ENCODE results near the gene PTPRH.
"Not testable (repeated sequence)": the region's sequence is repeated elsewhere in the genome, so short reads cannot be mapped to it uniquely, and the experiment has no call there.

The PTPRH gene

GRCh38 chr19:55179606-55180484, 29.5 kb downstream of the PTPRH start, which contains the start of gene SYT5:
TSS of gene SYT5 (minus strand) at chr19:55180289. CDS start at chr19:55179041, 1,248 bp downstream.
- DNase-seq (ENCODE audit: low read depth): peak; percentile 43

DNA sequence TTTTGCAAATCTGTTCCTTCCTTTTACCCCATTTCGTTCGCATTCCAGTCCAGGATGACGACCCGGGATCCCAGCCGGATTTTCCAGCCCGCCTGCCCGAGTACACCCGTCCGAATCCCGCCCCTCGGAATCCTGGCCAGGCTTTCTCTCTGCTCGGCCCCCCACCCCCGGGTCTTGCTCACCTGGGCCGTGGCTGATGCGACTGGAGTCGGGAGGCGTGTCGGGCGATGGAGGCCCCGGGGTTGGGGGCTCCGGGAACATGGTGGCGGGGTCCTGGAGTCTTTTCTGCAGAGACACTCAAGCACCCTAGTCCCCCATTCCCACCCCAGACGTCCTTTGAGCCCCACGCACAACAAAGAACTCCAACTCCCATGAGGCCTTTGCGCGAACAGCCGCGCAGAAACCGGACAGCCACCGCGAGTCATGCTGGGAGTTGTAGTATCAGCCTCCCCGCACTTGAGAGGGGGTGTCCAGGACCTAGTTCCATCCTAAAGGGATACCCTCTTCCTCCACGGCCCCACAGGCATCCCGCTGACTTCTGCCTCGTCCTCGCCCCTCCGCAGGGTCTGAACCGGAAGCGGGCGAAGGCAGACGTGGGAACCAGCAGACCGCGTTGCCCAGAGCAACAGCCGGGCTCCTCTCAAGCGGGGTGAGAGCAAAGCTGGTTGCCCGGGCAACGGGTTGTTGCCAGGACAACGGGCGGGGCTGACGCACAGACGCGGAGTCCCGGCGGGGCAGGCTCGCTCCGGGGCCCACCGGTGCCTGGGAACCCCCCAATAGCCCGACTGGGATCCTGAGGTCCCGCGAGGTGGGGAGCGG, 30.3 kb downstream of the PTPRH start:
- peak; percentile 85 for DNase-seq (ENCODE audit: low read depth)

- no peak for DNase-seq (ENCODE audit: low read depth)
These were observed 33.2 kb downstream of the PTPRH start for GRCh38 chr19:55176076-55176475.

DNA sequence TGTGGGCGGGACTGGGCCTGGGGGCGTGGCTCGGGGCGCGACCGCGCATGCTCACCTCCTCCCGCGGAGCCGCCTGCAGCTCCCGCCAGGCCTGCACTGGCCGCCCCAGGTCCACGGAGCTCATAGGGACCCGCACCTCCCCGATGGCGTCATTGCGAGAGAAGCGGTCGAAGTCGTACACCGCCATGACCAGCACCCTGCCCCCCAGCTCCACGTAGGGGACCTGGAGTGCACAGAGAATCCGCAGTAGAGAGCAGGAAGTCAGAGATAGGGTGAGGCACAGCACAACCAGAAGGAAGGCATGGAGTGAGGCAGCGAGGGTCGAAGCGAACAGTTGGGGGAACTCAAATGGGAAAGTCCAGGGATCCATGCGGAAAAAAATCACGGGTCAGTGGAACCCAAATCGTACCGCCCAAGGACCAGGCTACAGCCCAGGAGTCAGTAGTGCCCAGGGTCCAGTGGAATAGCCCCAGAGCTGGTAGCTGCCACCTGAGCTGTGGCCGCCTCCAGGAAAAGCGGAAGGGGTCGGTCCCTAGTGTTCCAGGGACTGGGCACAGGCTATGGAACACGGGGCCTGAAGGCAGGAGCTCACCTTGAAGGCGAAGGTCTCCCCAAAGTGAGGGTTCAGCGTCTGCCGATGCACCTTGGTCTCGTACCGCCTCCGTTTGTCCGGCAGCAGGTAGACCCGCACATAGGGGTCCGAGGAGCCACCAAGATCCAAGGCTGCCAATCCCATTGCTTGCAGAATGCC, 34.0 kb downstream of the PTPRH start:
- no peak for DNase-seq (ENCODE audit: low read depth)

DNA sequence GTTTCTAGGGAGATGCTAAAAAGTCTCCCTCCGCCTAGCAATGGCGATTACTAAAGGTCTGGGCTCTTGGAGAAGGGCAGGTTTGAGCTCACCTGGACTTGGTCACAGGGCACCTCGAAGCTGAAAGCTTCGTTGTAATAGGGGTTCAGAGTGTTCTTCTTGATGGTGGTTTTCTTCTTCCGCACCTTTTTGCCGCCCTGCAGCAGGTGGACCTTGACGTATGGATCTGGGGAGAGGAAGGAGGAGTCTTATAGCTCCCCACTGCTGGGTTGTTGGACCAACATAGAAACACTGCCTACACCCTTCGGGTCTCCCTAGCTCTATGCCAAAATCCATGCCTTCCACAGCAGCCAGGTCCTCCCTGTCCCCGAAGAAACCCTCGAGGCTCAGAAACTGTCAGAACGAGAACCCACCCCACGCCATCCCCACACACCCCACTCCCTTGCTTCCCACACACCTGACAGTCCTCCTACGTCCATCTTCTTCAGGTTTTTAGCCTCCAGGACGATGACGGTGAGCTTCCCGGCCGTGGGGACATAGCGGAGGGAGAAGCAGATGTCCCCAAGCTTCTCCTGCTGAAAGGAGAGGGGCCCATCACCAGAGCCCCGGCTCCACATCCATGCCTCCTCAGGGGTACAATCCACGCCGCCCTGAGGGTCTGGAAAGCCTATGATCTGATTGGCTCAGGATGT, 34.7 kb downstream of the PTPRH start:
- DNase-seq (ENCODE audit: low read depth): no peak

DNA sequence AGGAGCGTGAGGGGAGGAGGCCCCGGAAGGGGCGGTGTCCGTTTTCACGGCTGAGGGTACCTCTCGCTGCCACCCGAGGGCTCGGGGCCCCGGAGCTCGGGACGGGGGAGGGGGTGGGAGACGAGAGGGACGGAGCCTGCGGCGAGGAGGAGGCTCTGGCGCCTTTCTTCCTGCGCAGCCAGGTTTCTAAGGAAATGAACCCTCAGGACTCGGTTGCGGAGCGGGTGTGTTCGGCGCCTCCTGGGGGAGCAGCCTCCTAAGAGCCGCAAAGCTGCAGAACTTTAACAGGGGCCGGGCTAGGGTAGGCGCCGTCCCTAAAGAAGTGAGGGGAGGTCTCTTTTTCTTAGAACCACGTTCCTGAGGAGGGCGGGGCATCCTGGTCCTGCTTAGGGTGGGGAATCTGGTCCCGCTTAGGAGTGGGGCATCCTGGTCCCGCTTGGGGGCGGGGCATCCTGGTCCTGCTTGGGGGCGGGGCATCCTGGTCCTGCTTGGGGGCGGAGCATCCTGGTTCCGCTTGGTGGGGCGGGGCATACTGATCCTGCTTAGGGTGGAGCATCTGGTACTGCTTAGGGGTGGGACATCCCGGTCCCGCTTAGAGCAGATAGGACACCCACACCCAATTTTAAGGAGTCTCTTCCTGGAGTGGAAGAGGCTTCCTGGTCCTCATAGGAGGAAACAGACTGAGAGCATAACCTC, 35.4 kb downstream of the PTPRH start:
- no peak for DNase-seq (ENCODE audit: low read depth)

- DNase-seq (ENCODE audit: low read depth): no peak
These were observed 36.1 kb downstream of the PTPRH start for GRCh38 chr19:55173186-55173713.

GRCh38 chr19:55172741-55173140, 36.6 kb downstream of the PTPRH start:
- DNase-seq (ENCODE audit: low read depth): no peak

DNA sequence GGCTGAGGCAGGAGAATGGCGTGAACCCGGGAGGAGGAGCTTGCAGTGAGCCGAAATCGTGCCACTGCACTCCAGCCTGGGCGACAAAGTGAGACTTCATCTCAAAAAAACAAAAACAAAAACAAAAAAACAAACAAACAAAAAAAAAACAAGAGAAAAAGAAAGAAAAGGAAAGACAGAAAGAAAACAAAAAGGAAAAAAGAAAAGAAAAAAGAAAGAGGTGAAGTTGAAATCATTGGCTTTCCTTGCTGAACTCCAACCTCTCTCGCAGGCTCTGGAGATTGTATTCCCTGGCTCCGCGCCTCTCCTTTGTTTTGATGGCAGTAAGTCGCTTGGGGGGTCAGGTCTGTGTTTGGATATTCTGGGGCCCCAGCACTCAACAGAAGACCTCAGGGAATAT, 37.0 kb downstream of the PTPRH start:
- DNase-seq (ENCODE audit: low read depth): not testable (repeated sequence)

DNA sequence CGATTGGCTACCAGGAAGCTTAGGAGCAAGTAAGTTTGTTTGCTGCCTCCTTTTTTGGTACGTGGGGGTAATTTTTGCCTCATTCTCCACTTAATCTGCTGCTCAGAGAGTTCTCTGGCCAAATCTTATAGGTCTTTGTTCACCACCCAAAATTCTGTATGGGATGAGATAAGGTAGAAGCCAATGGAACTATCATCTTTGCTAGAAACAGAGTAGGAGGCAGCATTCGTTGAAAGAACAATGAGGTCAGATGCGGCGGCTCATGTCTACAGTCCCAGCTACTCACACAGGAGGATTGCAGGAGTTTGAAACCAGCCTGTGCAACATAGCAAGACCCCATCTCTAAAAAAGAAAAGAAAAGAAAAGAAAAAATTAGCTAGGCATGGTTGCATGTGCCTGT, 37.9 kb downstream of the PTPRH start:
- no peak for DNase-seq (ENCODE audit: low read depth)

GRCh38 chr19:55169136-55169535, 40.2 kb downstream of the PTPRH start:
- DNase-seq (ENCODE audit: low read depth): no peak

DNA sequence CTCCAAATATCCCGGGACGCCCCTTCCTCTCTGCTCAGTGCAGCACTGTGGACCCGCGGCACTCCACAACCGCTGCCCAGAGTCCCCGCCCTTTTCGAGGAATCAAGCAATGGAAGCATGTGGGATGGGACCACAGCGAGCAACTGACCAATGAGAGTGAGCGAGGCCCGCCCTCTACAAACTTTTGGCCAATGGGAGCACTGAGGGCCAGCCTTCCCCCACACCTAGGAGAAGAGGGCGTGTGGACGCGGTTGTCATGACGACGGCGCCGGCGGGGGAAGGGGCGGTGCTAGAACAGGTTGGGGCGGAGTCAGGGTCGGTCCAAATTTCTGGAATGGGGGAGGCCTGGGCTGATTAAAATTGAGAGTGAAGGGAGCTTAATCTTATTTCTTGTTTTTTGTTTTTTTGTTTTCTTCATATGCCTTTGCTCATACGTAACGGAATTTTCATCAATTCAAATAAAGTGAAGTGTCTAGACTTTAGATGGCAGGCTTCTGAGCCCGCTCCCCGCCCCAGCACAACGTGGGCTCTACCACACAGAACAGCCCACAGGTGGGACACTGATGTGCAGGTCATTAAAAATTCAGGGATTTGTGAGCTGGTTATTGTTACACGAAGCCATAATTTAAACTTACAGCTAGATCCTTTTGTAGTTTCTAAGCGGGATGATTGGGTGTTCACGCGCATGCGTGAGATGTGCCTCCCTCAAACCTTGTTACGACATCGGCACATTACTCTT, 42.6 kb downstream of the PTPRH start, which contains the start of gene DNAAF3:
Gene DNAAF3, minus strand, starts transcription at position 84 of the 739 bp plus-strand sequence. CDS start 200 bp downstream, outside the sequence.
- no peak for DNase-seq (ENCODE audit: low read depth)

DNA sequence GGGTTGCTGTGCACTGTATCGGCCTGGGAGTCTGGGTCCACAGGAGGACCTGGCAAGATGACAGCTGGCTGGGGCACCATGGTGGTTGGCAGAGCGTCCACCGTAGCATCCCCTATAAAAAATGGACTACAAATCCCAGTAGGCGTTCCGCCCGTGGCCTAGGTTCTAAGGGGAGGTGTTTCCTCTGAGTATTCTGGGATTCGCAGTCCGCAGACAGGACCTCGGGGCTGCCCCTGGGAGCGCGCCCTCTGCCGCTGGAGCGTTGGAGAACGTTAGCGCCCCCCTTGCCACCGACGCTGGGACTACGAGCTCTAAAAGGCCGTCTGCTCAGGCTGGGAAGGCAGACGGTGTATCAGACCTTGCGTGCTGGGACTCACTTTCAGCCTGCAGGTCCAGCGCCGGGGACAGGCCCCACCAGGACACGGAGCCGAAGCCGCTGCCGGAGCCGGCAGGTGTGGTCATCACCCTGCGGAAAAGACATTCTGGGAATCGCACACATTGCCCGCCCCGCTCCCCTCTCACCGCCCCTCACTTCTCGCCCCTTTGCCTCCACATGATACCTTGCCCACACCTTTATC, 43.3 kb downstream of the PTPRH start:
- DNase-seq (ENCODE audit: low read depth): no peak

DNA sequence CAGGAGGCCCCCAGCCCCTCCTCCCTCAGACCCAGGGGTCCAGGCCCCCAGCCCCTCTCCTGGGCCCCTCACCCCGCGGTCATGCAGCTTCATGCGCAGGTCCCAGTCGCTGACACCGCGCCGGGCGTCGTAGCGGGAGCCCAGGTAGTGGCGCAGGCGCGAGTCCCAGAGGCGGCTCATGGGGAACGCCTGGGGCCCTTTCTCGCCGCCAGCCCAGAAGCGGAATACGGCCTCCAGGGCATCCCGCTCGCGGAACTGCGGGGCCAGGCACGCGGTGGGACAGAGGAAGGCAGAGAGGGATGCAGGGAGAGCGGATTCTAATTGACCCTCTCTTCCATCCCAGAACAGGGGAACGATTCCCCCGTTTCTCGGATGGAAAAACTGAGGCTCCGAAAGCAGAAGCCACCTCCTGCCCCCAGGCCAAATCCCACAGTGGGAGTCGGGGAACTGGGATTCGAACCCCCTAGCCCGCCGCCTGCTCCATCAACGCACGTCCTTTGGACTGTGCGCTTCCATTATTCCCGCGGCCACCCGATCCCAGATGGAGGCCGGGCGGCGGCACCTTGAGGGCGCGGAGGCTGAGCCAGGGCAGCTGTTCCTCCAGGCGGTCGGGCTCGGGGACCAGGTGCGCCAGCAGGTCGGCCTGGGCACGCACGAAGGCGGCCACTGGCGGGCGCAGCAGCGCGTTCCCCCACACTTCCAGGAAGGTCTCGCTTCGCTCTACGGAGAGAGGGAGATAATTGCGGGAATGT, 47.6 kb downstream of the PTPRH start:
- no peak for DNase-seq (ENCODE audit: low read depth)

DNA sequence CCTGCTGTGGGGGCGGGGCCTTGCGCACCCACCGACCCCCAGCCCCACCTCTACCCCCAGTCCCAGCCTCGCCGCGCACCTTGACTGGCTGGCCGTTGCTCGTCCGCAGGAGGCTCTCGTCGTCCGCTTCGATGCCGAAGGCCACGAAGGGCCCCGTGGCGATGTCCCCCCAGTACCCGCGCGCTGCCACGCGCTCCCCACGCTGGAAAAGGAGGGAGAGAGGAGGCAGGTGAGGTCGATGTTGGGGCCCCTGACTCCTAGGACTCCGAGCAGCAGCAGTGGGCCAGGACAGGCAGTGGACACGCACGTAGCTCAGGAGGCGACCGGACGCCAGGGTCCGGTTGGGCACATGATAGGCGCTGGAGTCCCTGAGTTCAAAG, 48.3 kb downstream of the PTPRH start:
- no peak for DNase-seq (ENCODE audit: low read depth)

DNA sequence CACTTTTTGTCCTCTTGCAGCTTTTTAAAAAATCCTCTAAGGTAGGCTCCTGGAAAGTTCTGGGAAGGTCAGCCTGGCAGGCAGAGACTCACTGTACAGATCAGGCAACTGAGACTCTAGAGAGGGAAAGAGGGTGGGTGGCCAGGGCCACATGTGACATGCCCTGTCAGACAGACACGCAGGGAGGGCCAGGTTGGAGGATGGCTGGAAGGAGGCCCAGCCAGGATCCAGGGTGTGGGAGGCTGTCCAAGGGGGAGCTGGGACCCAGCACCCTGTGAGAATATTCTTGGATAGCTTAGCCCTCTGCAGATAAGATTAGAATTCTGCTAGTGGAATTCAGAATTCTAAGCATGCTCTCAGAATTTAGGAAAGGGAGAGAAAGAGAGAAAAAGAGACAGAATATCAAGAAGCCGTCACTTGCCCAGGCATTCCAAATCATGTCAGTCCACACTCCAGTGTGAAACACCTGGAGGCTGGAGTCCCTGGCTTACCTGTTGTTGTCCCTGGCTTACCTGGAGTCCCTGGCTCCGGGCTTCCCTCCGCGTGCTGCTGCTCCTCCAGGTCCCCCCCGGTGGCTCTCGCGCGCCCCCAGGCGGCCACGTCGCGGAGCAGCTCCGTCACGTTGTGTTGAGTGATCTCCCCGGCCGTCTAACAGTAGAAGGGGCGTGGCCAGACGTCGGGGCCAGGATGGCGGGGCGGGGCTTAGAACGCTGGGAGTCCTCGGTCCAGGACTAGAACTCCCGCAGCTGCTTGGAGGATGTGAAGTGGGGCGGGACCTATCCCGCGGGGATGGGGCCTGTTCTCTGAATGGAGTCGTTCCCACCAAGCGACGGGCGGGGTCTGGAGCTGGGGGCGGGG, 48.9 kb downstream of the PTPRH start:
- DNase-seq (ENCODE audit: low read depth): peak; percentile 65

DNA sequence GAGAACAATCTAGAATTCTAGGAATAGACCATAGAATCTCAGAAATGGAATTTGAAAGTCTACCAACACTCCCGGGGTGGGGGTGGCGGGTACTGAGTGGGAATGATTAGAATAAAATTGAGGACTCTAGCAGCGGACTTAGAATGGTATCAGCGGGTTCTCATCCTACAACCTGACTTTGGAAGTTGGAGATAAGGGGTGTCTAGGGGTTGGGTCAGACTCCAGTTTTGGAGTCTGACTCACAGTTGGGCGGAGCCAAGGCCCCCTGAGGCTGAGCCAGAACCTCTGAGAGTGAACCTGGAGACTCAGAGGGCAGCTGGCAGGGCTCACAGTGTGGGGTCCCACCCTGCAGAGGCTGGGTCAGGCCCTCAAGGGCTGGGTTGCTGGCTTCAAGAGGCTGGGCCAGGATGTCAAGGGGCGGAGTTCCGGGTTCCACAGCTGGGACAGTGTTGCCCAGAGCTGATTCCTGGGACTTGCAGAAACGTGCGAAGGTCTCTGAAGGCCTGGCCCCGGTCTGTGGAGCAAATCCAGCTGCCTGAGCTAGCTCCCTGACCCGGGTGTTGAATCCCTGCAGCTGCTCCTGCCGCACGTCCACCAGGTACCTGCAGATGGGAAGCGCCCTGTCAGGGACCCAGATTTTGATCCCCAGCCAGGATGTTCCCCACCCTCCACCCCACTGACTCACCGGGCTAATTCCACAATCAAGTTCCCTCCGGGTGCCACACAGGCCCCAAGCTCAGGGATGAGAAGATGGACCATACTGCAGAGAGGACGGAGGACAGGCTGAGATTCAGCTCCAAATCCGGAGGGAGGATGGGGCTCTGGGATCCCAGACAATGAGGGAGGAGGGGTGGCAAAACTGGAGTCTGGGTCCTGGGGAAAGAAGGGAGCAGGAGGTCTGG, 50.2 kb downstream of the PTPRH start:
- no peak for DNase-seq (ENCODE audit: low read depth)

All from activated T-helper 1 cell treated with Interleukin-2 at 50 U/mL for 16 hours (primary cell).